ENCODE data around the gene SORL1. TPM values are rescaled to one million over a fixed set of nuclear protein-coding genes. Genes with fewer than 3 reads are reported as not detected.

The SORL1 gene
- total RNA-seq, 1 experiment from 2014 or later, result 68.3 TPM

DNA sequence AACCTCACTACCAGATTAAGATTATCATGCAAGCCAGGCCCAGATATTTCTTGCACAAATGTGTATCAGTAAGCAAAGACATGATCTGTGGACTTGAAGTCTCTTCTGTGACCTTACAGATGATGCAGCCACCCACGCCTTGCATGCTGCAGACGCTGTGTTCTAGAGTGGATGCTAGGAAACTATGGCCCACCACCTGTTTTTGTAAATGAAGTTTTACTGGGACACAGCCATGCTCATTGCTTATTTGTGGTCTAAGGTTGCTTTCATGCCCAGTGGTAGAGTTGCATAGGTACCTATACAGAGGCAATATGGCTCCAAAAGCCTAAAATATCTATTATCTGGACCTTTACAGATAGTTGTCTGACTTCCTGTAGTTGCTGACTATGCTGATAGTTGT is 48.2 kb downstream of the SORL1 start:
- Histone ChIP-seq H3K27ac (ENCODE audit: insufficient read length, low read depth, low read length) (no peak overlapping the region), H2BK20ac (ENCODE audit: low read depth, low read length, poor library complexity, severe bottlenecking) (no peak overlapping the region), H3K27me3 (ENCODE audit: insufficient read depth, low read length) (no peaks in the 10 kb centered on the region), H4K8ac (replicated peaks; ENCODE audit: insufficient read length, low read depth, low read length) (no peak overlapping the region), H4K5ac (ENCODE audit: insufficient read length, low read depth, low read length) (no peak overlapping the region), H3T11ph (ENCODE audit: low read length) (no peak overlapping the region), H3K9me3 (ENCODE audit: control insufficient read depth, low read depth, low read length) (no peaks in the 10 kb centered on the region), H3K14ac (ENCODE audit: insufficient read depth, low read length) (no peak overlapping the region), H2AK5ac (ENCODE audit: insufficient read length, low read length) (no peak overlapping the region), H3K79me1 (ENCODE audit: insufficient read depth, low read depth, low read length, poor library complexity, severe bottlenecking) (no peaks in the 10 kb centered on the region), H3K9ac (ENCODE audit: extremely low read depth, insufficient read length, low read length) (no peak overlapping the region), H2BK120ac (ENCODE audit: low read depth, low read length, poor library complexity, severe bottlenecking) (no peak overlapping the region), H2BK12ac (ENCODE audit: insufficient read length, low read depth, low read length) (no peak overlapping the region), H4K20me1 (ENCODE audit: control insufficient read depth, insufficient read depth, insufficient read length) (no peaks in the 10 kb centered on the region), H3K23me2 (ENCODE audit: insufficient read length, low read depth, low read length, poor library complexity, severe bottlenecking) (no peaks in the 10 kb centered on the region), H4K91ac (ENCODE audit: insufficient read length, low read depth, low read length) (no peak overlapping the region), H3K56ac (ENCODE audit: insufficient read length, low read depth, low read length) (no peak overlapping the region), H3K79me2 (ENCODE audit: insufficient read depth, low read length) (no peaks in the 10 kb centered on the region), H3K23ac (ENCODE audit: insufficient read length, low read depth, low read length) (no peak overlapping the region), H2AFZ (ENCODE audit: low read length) (no peak overlapping the region), H3K4me2 (ENCODE audit: insufficient read depth, insufficient read length, low read length) (no peak overlapping the region), H3K4ac (ENCODE audit: low read depth, low read length) (no peak overlapping the region), H2BK5ac (ENCODE audit: insufficient read length, low read length) (no peak overlapping the region), H3K18ac (ENCODE audit: insufficient read length, low read depth, low read length) (no peak overlapping the region), H2BK15ac (ENCODE audit: low read depth, low read length) (no peak overlapping the region), H3K4me1 (ENCODE audit: insufficient read depth, low read length) (no peaks in the 10 kb centered on the region)
- Mint-ChIP-seq H3K27ac (peak overlapping the region in 1 of 3 experiments; percentile 66; a peak in 1 of 7 replicates), H3K27me3 (ENCODE audit: low read depth) (no peaks in the 10 kb centered on the region), H3K4me1 (peaks cover 35 to 41% of the 10 kb centered on the region in 2 experiments), H3K36me3 (ENCODE audit: insufficient read depth in 1 of 3, low read depth in 3 of 3) (peaks cover 58 to 86% (median 80%) of the 10 kb centered on the region in 3 experiments), H3K4me3 (no peak overlapping the region), H3K9me3 (peaks cover 5 to 17% of the 10 kb centered on the region in 2 experiments)
- no CpG with 5 or more reads among the region's 2 CpGs for WGBS (ENCODE audit: extremely low coverage, insufficient read length, low lambda C conversion rate)
- no peak for DNase-seq
- TF ChIP-seq, protein P1, sequence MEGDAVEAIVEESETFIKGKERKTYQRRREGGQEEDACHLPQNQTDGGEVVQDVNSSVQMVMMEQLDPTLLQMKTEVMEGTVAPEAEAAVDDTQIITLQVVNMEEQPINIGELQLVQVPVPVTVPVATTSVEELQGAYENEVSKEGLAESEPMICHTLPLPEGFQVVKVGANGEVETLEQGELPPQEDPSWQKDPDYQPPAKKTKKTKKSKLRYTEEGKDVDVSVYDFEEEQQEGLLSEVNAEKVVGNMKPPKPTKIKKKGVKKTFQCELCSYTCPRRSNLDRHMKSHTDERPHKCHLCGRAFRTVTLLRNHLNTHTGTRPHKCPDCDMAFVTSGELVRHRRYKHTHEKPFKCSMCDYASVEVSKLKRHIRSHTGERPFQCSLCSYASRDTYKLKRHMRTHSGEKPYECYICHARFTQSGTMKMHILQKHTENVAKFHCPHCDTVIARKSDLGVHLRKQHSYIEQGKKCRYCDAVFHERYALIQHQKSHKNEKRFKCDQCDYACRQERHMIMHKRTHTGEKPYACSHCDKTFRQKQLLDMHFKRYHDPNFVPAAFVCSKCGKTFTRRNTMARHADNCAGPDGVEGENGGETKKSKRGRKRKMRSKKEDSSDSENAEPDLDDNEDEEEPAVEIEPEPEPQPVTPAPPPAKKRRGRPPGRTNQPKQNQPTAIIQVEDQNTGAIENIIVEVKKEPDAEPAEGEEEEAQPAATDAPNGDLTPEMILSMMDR (conservative IDR thresholded peaks at IDR 0.05), result no peak

All from H9 (cell line).